Measurements from ENCODE around the gene ACOT7. TPM values are rescaled to one million over a fixed set of nuclear protein-coding genes. Genes with fewer than 3 reads are reported as not detected.
"Not testable (repeated sequence)": the region's sequence is repeated elsewhere in the genome, so short reads cannot be mapped to it uniquely, and the experiment has no call there.

Gene ACOT7
- total and polyA plus RNA-seq, 2 donors (not counting 1 experiment from before 2014, with no cell fraction given), result 4.2 to 4.6 TPM

DNA sequence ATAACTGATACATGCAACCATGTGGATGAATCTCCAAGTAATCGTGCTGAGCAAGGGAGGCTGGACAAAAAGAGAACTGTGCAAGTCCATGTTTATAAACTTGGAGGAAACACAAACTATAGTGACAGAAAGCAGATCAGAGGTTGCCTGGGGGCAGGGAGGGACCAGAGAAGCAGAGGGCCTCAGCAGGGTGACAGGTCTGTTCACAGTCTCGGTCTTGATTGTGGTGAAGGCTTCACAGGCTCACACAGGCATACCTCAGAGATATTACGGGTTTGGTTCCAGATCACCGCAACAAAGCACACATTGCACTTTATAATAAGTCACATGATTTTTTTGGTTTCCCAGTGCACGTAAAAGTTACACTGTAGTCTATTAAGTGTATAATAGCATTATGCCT lies 28.5 kb downstream of the ACOT7 start:
- ChIA-PET CTCF (interaction anchor here (0.6 kb wide), 1 partner anchor 16 kb away, joined by 5 read pairs; no protein-coding TSS in a partner anchor), POLR2A (no interaction called here)
- no peak overlapping the region for H3K9ac ChIP-seq (ENCODE audit: low read length)
- H3K9me3 ChIP-seq (ENCODE audit: control extremely low read depth in 1 of 3, control insufficient read depth in 2 of 3, insufficient read depth in 1 of 3, low read length in 2 of 3), result peaks cover 0 to 18% (median 4%) of the 10 kb centered on the region in 3 donors
- intact Hi-C loops (cut with micrococcal nuclease), result no loop called here
- no peaks in the 10 kb centered on the region for H3K27me3 Mint-ChIP-seq
- H3K27ac Mint-ChIP-seq, result no peak overlapping the region
- H3K27ac ChIP-seq (ENCODE audit: low read length in 2 of 2), result no peak overlapping the region
- ATAC-seq (ENCODE audit: low read depth) (no peak), DNase-seq (no peak)
- TF ChIP-seq EZH2 (IDR thresholded peaks at IDR 0.05; ENCODE audit: borderline replicate concordance, insufficient read depth, low read depth, low read length, poor library complexity, severe bottlenecking), result no peak
- TF ChIP-seq, protein P1, sequence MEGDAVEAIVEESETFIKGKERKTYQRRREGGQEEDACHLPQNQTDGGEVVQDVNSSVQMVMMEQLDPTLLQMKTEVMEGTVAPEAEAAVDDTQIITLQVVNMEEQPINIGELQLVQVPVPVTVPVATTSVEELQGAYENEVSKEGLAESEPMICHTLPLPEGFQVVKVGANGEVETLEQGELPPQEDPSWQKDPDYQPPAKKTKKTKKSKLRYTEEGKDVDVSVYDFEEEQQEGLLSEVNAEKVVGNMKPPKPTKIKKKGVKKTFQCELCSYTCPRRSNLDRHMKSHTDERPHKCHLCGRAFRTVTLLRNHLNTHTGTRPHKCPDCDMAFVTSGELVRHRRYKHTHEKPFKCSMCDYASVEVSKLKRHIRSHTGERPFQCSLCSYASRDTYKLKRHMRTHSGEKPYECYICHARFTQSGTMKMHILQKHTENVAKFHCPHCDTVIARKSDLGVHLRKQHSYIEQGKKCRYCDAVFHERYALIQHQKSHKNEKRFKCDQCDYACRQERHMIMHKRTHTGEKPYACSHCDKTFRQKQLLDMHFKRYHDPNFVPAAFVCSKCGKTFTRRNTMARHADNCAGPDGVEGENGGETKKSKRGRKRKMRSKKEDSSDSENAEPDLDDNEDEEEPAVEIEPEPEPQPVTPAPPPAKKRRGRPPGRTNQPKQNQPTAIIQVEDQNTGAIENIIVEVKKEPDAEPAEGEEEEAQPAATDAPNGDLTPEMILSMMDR (IDR thresholded peaks at IDR 0.05), result no peak
- H4K20me1 ChIP-seq (ENCODE audit: control insufficient read depth, insufficient read depth, low read length, poor library complexity, severe bottlenecking), result no peaks in the 10 kb centered on the region
- H3K4me1 Mint-ChIP-seq, result peaks cover 6% of the 10 kb centered on the region
- H3K9me3 Mint-ChIP-seq (ENCODE audit: insufficient read depth), result no peaks in the 10 kb centered on the region
- H3K36me3 ChIP-seq (replicated peaks in 1 of 2; ENCODE audit: control extremely low read depth in 1 of 2, control insufficient read depth in 1 of 2, extremely low read depth in 1 of 2, insufficient read depth in 2 of 2, low read length in 1 of 2), result no peaks in the 10 kb centered on the region
- H3K4me2 ChIP-seq (replicated peaks; ENCODE audit: low read depth, low read length, poor library complexity, severe bottlenecking), result no peak overlapping the region
- H3K4me1 ChIP-seq (ENCODE audit: control insufficient read depth in 2 of 2, insufficient read depth in 2 of 2, low read length in 2 of 2), result peaks cover 4 to 12% of the 10 kb centered on the region in 2 donors
- WGBS (ENCODE audit: insufficient coverage), result 75% methylated on average over 2 of the region's 5 CpGs
- no peaks in the 10 kb centered on the region for H3K79me2 ChIP-seq (ENCODE audit: control insufficient read depth, insufficient read depth, low read length)
- no peaks in the 10 kb centered on the region for H3K27me3 ChIP-seq (replicated peaks in 1 of 4; ENCODE audit: control extremely low read depth in 1 of 4, control insufficient read depth in 3 of 4, insufficient read depth in 4 of 4, low read length in 3 of 4)
- no peak overlapping the region for H2AFZ ChIP-seq (ENCODE audit: insufficient read depth, low read depth, low read length, poor library complexity, severe bottlenecking)
- no peak overlapping the region for H3K4me3 Mint-ChIP-seq
- H3K4me3 ChIP-seq (ENCODE audit: control extremely low read depth in 1 of 5, extremely low read depth in 1 of 5, insufficient read depth in 1 of 5, low read depth in 2 of 5, low read length in 4 of 5), result no peak overlapping the region

- H3K27ac Mint-ChIP-seq; H3K36me3 ChIP-seq (replicated peaks in 1 of 2; ENCODE audit: control extremely low read depth in 1 of 2, control insufficient read depth in 1 of 2, extremely low read depth in 1 of 2, insufficient read depth in 2 of 2, low read length in 1 of 2); H3K9me3 Mint-ChIP-seq (ENCODE audit: insufficient read depth); H3K27me3 ChIP-seq (replicated peaks in 1 of 4; ENCODE audit: control extremely low read depth in 1 of 4, control insufficient read depth in 3 of 4, insufficient read depth in 4 of 4, low read length in 3 of 4); H3K27me3 Mint-ChIP-seq; H4K20me1 ChIP-seq (ENCODE audit: control insufficient read depth, insufficient read depth, low read length, poor library complexity, severe bottlenecking); H3K9ac ChIP-seq (ENCODE audit: low read length); H3K79me2 ChIP-seq (ENCODE audit: control insufficient read depth, insufficient read depth, low read length); H3K4me3 ChIP-seq (ENCODE audit: control extremely low read depth in 1 of 5, extremely low read depth in 1 of 5, insufficient read depth in 1 of 5, low read depth in 2 of 5, low read length in 4 of 5); ATAC-seq (ENCODE audit: low read depth); H2AFZ ChIP-seq (ENCODE audit: insufficient read depth, low read depth, low read length, poor library complexity, severe bottlenecking); H3K27ac ChIP-seq (ENCODE audit: low read length in 2 of 2); POLR2A ChIA-PET; H3K4me3 Mint-ChIP-seq; intact Hi-C loops (cut with micrococcal nuclease); H3K4me2 ChIP-seq (replicated peaks; ENCODE audit: low read depth, low read length, poor library complexity, severe bottlenecking): not testable (repeated sequence)
- peak; percentile 46 for DNase-seq
- peaks cover 19% of the 10 kb centered on the region for H3K4me1 Mint-ChIP-seq
- WGBS (ENCODE audit: insufficient coverage), result 38% methylated on average over 16 of the region's 20 CpGs
- Histone ChIP-seq H3K9me3 (ENCODE audit: control extremely low read depth in 1 of 3, control insufficient read depth in 2 of 3, insufficient read depth in 1 of 3, low read length in 2 of 3) (peaks cover 0 to 12% (median 2%) of the 10 kb centered on the region in 3 donors), H3K4me1 (ENCODE audit: control insufficient read depth in 2 of 2, insufficient read depth in 2 of 2, low read length in 2 of 2) (peaks cover 21 to 29% of the 10 kb centered on the region in 2 donors)
- TF ChIP-seq, protein P1 (IDR thresholded peaks at IDR 0.05), result peak; percentile 53
- CTCF ChIA-PET, result interaction anchor here (0.7 to 6.5 kb wide), 7 partner anchors 15 to 117 kb away, joined by 4 to 89 read pairs (median 7); partner anchors contain the start of gene ACOT7
Measured at GRCh38 chr1:6363085-6363884, 30.3 kb downstream of the ACOT7 start.
